ENCODE results near the gene ACER1.

GRCh38 chr19:6292006-6292405 is 41.4 kb downstream of the ACER1 start:
- no peak for TF ChIP-seq CTCF (IDR thresholded peaks at IDR 0.05)
- no peak for TF ChIP-seq POLR2A (IDR thresholded peaks at IDR 0.05)

Measured in lower leg skin (tissue), 3 donors.